Sigmoid colon (tissue), 7 donors: ENCODE data around the gene TMEM182. TPM values are rescaled to one million over a fixed set of nuclear protein-coding genes. Genes with fewer than 3 reads are reported as not detected.

Experiments used
- DNase-seq: peaks from one replicate; pipeline ENCODE4 v3.0.0-alpha.2; 2019
- H3K27ac ChIP-seq, 4 donors: fragments of 200-600 bp; sonication (generic); one replicate each; pipeline ENCODE4 v1.5.1; 2016 to 2019; ENCODE audit warnings: mild to moderate bottlenecking in 1 of 4
- H3K27me3 ChIP-seq, 3 donors: fragments of 200-600 bp; sonication (generic); one replicate each; pipeline ENCODE4 v1.5.1; 2019; ENCODE audit warnings: mild to moderate bottlenecking in 1 of 3
- H3K36me3 ChIP-seq, 4 donors: fragments of 200-600 bp; sonication (generic); one replicate each; pipeline ENCODE4 v1.5.1; 2016 to 2019
- H3K4me1 ChIP-seq, 4 donors: fragments of 200-600 bp; sonication (generic); one replicate each; pipeline ENCODE4 v1.5.1; 2017 to 2019
- H3K4me3 ChIP-seq, 4 donors: fragments of 200-600 bp; sonication (generic); one replicate each; pipeline ENCODE4 v1.5.1; 2017 to 2019; ENCODE audit warnings: mild to moderate bottlenecking in 2 of 4, moderate library complexity in 1 of 4
- H3K9me3 ChIP-seq, 4 donors: fragments of 200-600 bp in 3 of 4; sonication (generic) in 3 of 4; one replicate each; pipeline versions ENCODE4 v1.5.1 to v1.6.1; 2013 to 2019
- CTCF ChIP-seq, 4 experiments: fragments of 450-650 bp in 3 of 4; fragments of 200-600 bp in 1 of 4; IDR thresholded peaks; one replicate each; pipeline ENCODE4 v1.5.1; 2016 to 2019; ENCODE audit warnings: antibody characterized with exemption in 4 of 4, mild to moderate bottlenecking in 3 of 4, moderate library complexity in 2 of 4
- EP300 ChIP-seq, 4 donors: sonication (generic); formaldehyde crosslinking; IDR thresholded peaks; one replicate each; pipeline ENCODE4 v1.6.1; 2017; ENCODE audit warnings: antibody characterized with exemption in 4 of 4
- POLR2A ChIP-seq, 2 donors: fragments of 450-650 bp; IDR thresholded peaks; one replicate each; pipeline ENCODE4 v1.6.1; 2016; ENCODE audit warnings: antibody characterized with exemption in 2 of 2, mild to moderate bottlenecking in 2 of 2, moderate library complexity in 2 of 2
- POLR2AphosphoS5 ChIP-seq, 4 donors: sonication (generic); formaldehyde crosslinking; IDR thresholded peaks; one replicate each; pipeline ENCODE4 v1.6.1; 2017; ENCODE audit warnings: antibody characterized with exemption in 4 of 4
- WGBS, 2 donors: extraction: QIAGEN DNeasy Blood & Tissue Kit; methylation state at CpG; one replicate each; pipeline ENCODE4 v1.1.7; 2013; 5-methylcytosine and 5-hydroxymethylcytosine counted together
- intact Hi-C: fragments of 100-400 bp; cut with DNase I; formaldehyde crosslinking; loops from one replicate; pipeline ENCODE4 v1.15.1; 2023
- polyA plus RNA-seq, 3 donors: library from polyadenylated mRNA; stranded (reverse); fragments of 200-250 nt; gene quantifications; one replicate each; pipeline ENCODE4 v1.2.3, GENCODE V29; 2013
- total RNA-seq, 4 donors: library from RNA; depleted of rRNA; stranded (reverse); fragments of >200 nt; gene quantifications; one replicate each; pipeline ENCODE4 v1.1.0, GENCODE V29; 2016
- donor health status: healthy with polysubstance abuse.
- donor health status: Bipolar disorder and iron deficiency.
- donor health status: healthy.

TMEM182 gene
- total and polyA plus RNA-seq, 7 donors: 0.36 to 2.5 (median 1.7) TPM; not detected in 1

GRCh38 chr2:102841107-102841840, 79.4 kb downstream of the TMEM182 start:
- TF ChIP-seq CTCF (IDR thresholded peaks at IDR 0.05): peak in 3 of 4 experiments; percentile 33 to 52 (median 34)
- TF ChIP-seq POLR2A (IDR thresholded peaks at IDR 0.05): no peak
- Histone ChIP-seq H3K4me3 (no peak overlapping the region), H3K36me3 (no peaks in the 10 kb centered on the region), H3K27ac (no peak overlapping the region), H3K4me1 (peaks cover 0 to 3% (median 0%) of the 10 kb centered on the region in 4 donors), H3K9me3 (no peaks in the 10 kb centered on the region), H3K27me3 (no peaks in the 10 kb centered on the region)
- 60 to 65% methylated on average over 19 of the region's 19 CpGs for WGBS, 2 donors
- peak; percentile 66 for DNase-seq
- intact Hi-C loops: loop anchor here (2.0 to 5.0 kb wide), 3 partner anchors 32 to 321 kb away; no protein-coding TSS in a partner anchor

GRCh38 chr2:102843764-102844443, 82.1 kb downstream of the TMEM182 start:
- H3K36me3 ChIP-seq: no peaks in the 10 kb centered on the region
- H3K27me3 ChIP-seq: peaks cover 0 to 7% (median 0%) of the 10 kb centered on the region in 3 donors
- no peak for DNase-seq
- no peaks in the 10 kb centered on the region for H3K9me3 ChIP-seq
- peaks cover 0 to 9% (median 5%) of the 10 kb centered on the region in 4 donors for H3K4me1 ChIP-seq
- no peak overlapping the region for H3K27ac ChIP-seq
- TF ChIP-seq POLR2AphosphoS5 (IDR thresholded peaks at IDR 0.05) (no peak), POLR2A (IDR thresholded peaks at IDR 0.05) (no peak), EP300 (IDR thresholded peaks at IDR 0.05) (no peak), CTCF (IDR thresholded peaks at IDR 0.05) (no peak)
- 72 to 75% methylated on average over 4 of the region's 4 CpGs for WGBS, 2 donors
- no peak overlapping the region for H3K4me3 ChIP-seq
- intact Hi-C loops: loop anchor here (5.0 kb wide), 2 partner anchors 83 to 318 kb away; no protein-coding TSS in a partner anchor

- 94 to 97% methylated on average over 3 of the region's 3 CpGs for WGBS, 2 donors
- Histone ChIP-seq H3K36me3 (no peaks in the 10 kb centered on the region), H3K27ac (no peak overlapping the region), H3K9me3 (no peaks in the 10 kb centered on the region), H3K4me1 (peaks cover 0 to 7% (median 6%) of the 10 kb centered on the region in 4 donors), H3K4me3 (no peak overlapping the region), H3K27me3 (peaks cover 0 to 7% (median 0%) of the 10 kb centered on the region in 3 donors)
- no peak for TF ChIP-seq POLR2AphosphoS5 (IDR thresholded peaks at IDR 0.05)
- no peak for TF ChIP-seq POLR2A (IDR thresholded peaks at IDR 0.05)
- TF ChIP-seq CTCF (IDR thresholded peaks at IDR 0.05): no peak
- no peak for TF ChIP-seq EP300 (IDR thresholded peaks at IDR 0.05)
- intact Hi-C loops: loop anchor here (5.0 kb wide), 2 partner anchors 82 to 317 kb away; no protein-coding TSS in a partner anchor
- no peak for DNase-seq
Measured at GRCh38 chr2:102844911-102845310, 83.1 kb downstream of the TMEM182 start.

- TF ChIP-seq CTCF (IDR thresholded peaks at IDR 0.05) (no peak), POLR2A (IDR thresholded peaks at IDR 0.05) (no peak), POLR2AphosphoS5 (IDR thresholded peaks at IDR 0.05) (no peak), EP300 (IDR thresholded peaks at IDR 0.05) (no peak)
- 4% methylated on average over 12 of the region's 12 CpGs for WGBS, 2 donors
- peak overlapping the region in 1 of 4 donors; percentile 20 for H3K4me3 ChIP-seq
- H3K27me3 ChIP-seq: peaks cover 0 to 7% (median 0%) of the 10 kb centered on the region in 3 donors
- DNase-seq: peak; percentile 76
- no peak overlapping the region for H3K27ac ChIP-seq
- intact Hi-C loops: no loop called here
- H3K36me3 ChIP-seq: no peaks in the 10 kb centered on the region
- H3K4me1 ChIP-seq: peaks cover 0 to 23% (median 11%) of the 10 kb centered on the region in 4 donors
- H3K9me3 ChIP-seq: no peaks in the 10 kb centered on the region
Measured at GRCh38 chr2:102848366-102848839, 86.6 kb downstream of the TMEM182 start.
